ENCODE results near the gene CLDN19. TPM values are rescaled to one million over a fixed set of nuclear protein-coding genes. Genes with fewer than 3 reads are reported as not detected.

CLDN19 gene
- total and polyA plus RNA-seq, 4 donors, result 0.14 to 5.1 TPM; not detected in 2

- Histone ChIP-seq H3K27ac (ENCODE audit: low read depth in 1 of 2, low read length in 2 of 2) (no peak overlapping the region), H3K36me3 (ENCODE audit: control insufficient read depth in 4 of 4, insufficient read depth in 3 of 4, low read depth in 1 of 4, low read length in 3 of 4) (peaks cover 16 to 66% (median 43%) of the 10 kb centered on the region in 4 donors), H3K4me3 (ENCODE audit: low read depth in 1 of 3, low read length in 3 of 3) (no peak overlapping the region), H3K4me1 (ENCODE audit: control insufficient read depth in 4 of 4, insufficient read depth in 4 of 4, low read length in 3 of 4) (no peaks in the 10 kb centered on the region), H3K9me3 (ENCODE audit: control insufficient read depth in 4 of 4, low read length in 3 of 4) (no peaks in the 10 kb centered on the region), H3K9ac (ENCODE audit: low read depth in 1 of 2, low read length in 2 of 2) (no peak overlapping the region), H3K27me3 (ENCODE audit: control insufficient read depth in 4 of 4, insufficient read depth in 4 of 4, low read length in 3 of 4) (no peaks in the 10 kb centered on the region)
- TF ChIP-seq JUND (IDR thresholded peaks at IDR 0.05) (no peak), RXRA (IDR thresholded peaks at IDR 0.05) (no peak), SP1 (IDR thresholded peaks at IDR 0.05) (no peak), CTCF (IDR thresholded peaks at IDR 0.05; ENCODE audit: low read depth, low read length, missing input control) (peak; percentile 64), ATF3 (IDR thresholded peaks at IDR 0.05) (no peak), FOXA2 (IDR thresholded peaks at IDR 0.05) (no peak), YY1 (IDR thresholded peaks at IDR 0.05) (no peak), HNF4A (conservative IDR thresholded peaks at IDR 0.05) (no peak), GABPA (IDR thresholded peaks at IDR 0.05 in 1 of 2, conservative IDR thresholded peaks at IDR 0.05 in 1 of 2) (peak; percentile 41 to 42), TAF1 (conservative IDR thresholded peaks at IDR 0.05) (no peak), FOXA1 (IDR thresholded peaks at IDR 0.05) (no peak), RAD21 (IDR thresholded peaks at IDR 0.05) (peak; percentile 74 to 83), HNF4G (IDR thresholded peaks at IDR 0.05) (no peak), EGR1 (IDR thresholded peaks at IDR 0.05; ENCODE audit: low read depth in 2 of 2) (no peak), NR2F2 (IDR thresholded peaks at IDR 0.05) (no peak), REST (IDR thresholded peaks at IDR 0.05) (no peak), MAX (IDR thresholded peaks at IDR 0.05) (no peak), ZBTB33 (IDR thresholded peaks at IDR 0.05) (no peak)
- DNase-seq (ENCODE audit: low spot score), result no peak
- 81% methylated on average over 17 of the region's 17 CpGs for WGBS
These were observed 17.2 kb upstream of the CLDN19 start for GRCh38 chr1:42756956-42757891.

Data from liver (tissue), 9 donors.